KMS-11 (cell line): ENCODE results near the gene FHAD1.
"Not testable (repeated sequence)": the region's sequence is repeated elsewhere in the genome, so short reads cannot be mapped to it uniquely, and the experiment has no call there.

Experiments used
- H2AFZ ChIP-seq: fragments of 200-600 bp; sonication (generic); 2 replicates; pipeline ENCODE4 v1.6.1; 2016; ENCODE audit warnings: antibody characterized with exemption, mixed run types, low read depth
- H3K27ac ChIP-seq: fragments of 200-600 bp; sonication (generic); 2 replicates; pipeline ENCODE4 v1.6.1; 2016; ENCODE audit warnings: mild to moderate bottlenecking, mixed run types
- H3K27me3 ChIP-seq: fragments of 200-600 bp; sonication (generic); 2 replicates; pipeline ENCODE4 v1.6.1; 2017; ENCODE audit warnings: mild to moderate bottlenecking, low read depth, mixed run types, moderate library complexity; ENCODE audit not compliant: insufficient read depth
- H3K36me3 ChIP-seq: fragments of 200-600 bp; sonication (generic); 2 replicates; pipeline ENCODE4 v1.6.1; 2017; ENCODE audit warnings: mild to moderate bottlenecking, mixed run types; ENCODE audit not compliant: insufficient read depth
- H3K4me1 ChIP-seq: fragments of 200-600 bp; sonication (generic); 2 replicates; pipeline ENCODE4 v1.6.1; 2016; ENCODE audit warnings: mild to moderate bottlenecking, low read depth, mixed run types; ENCODE audit not compliant: poor library complexity, severe bottlenecking
- H3K4me2 ChIP-seq: fragments of 200-600 bp; sonication (generic); 2 replicates; pipeline ENCODE4 v1.7.0; 2016; ENCODE audit warnings: mild to moderate bottlenecking, mixed run types
- H3K4me3 ChIP-seq: fragments of 200-600 bp; sonication (generic); IDR thresholded peaks from 2 replicates; pipeline ENCODE4 v1.6.1; 2017; ENCODE audit warnings: low read depth, low read length, mixed read lengths; ENCODE audit not compliant: insufficient read depth
- H3K79me2 ChIP-seq: fragments of 200-600 bp; sonication (generic); 2 replicates; pipeline ENCODE4 v1.6.1; 2016; ENCODE audit warnings: low read depth, mixed run types; ENCODE audit not compliant: insufficient read depth
- H3K9ac ChIP-seq: fragments of 200-600 bp; sonication (generic); 2 replicates; pipeline ENCODE4 v1.6.1; 2016; ENCODE audit warnings: mild to moderate bottlenecking, mixed run types
- H4K20me1 ChIP-seq: fragments of 200-600 bp; sonication (generic); 2 replicates; pipeline ENCODE4 v1.6.1; 2016; ENCODE audit warnings: mild to moderate bottlenecking, mixed run types; ENCODE audit not compliant: insufficient read depth
- CTCF ChIP-seq: fragments of 200-600 bp; sonication (generic); conservative IDR thresholded peaks from 2 replicates; pipeline ENCODE4 v1.6.1; 2017; ENCODE audit warnings: low read depth, mild to moderate bottlenecking, antibody characterized with exemption, low read length, moderate library complexity, mixed read lengths

Gene FHAD1

GRCh38 chr1:15384301-15384901, 137.4 kb downstream of the FHAD1 start:
- Histone ChIP-seq H3K27me3 (peaks cover 4% of the 10 kb centered on the region; the same call in 1 of the 2 replicates), H4K20me1 (no peaks in the 10 kb centered on the region), H3K27ac (no peak overlapping the region), H3K4me3 (no peak overlapping the region), H3K9ac (no peak overlapping the region), H3K4me2 (no peak overlapping the region), H3K79me2 (no peaks in the 10 kb centered on the region), H2AFZ (peak overlapping the region; percentile 14; the same call in 1 of the 2 replicates), H3K36me3 (no peaks in the 10 kb centered on the region), H3K4me1 (no peaks in the 10 kb centered on the region)
- no peak for TF ChIP-seq CTCF

- H3K79me2 ChIP-seq: no peaks in the 10 kb centered on the region
- no peaks in the 10 kb centered on the region for H4K20me1 ChIP-seq
- H3K4me1 ChIP-seq: no peaks in the 10 kb centered on the region
- peaks cover 4% of the 10 kb centered on the region; the same call in 1 of the 2 replicates for H3K27me3 ChIP-seq
- H3K36me3 ChIP-seq: no peaks in the 10 kb centered on the region
- no peak overlapping the region for H3K4me2 ChIP-seq
- H3K27ac ChIP-seq: no peak overlapping the region
- H3K4me3 ChIP-seq: no peak overlapping the region
- no peak overlapping the region for H2AFZ ChIP-seq
- no peak for TF ChIP-seq CTCF
- H3K9ac ChIP-seq: no peak overlapping the region
Observed at GRCh38 chr1:15385420-15385819, 138.4 kb downstream of the FHAD1 start.

- Histone ChIP-seq H3K4me1 (no peaks in the 10 kb centered on the region), H3K9ac (no peak overlapping the region), H2AFZ (no peak overlapping the region), H4K20me1 (no peaks in the 10 kb centered on the region), H3K27me3 (peaks cover 3% of the 10 kb centered on the region; the same call in 1 of the 2 replicates), H3K27ac (no peak overlapping the region), H3K4me2 (no peak overlapping the region), H3K79me2 (no peaks in the 10 kb centered on the region), H3K4me3 (no peak overlapping the region), H3K36me3 (no peaks in the 10 kb centered on the region)
- no peak for TF ChIP-seq CTCF
Observed at GRCh38 chr1:15386164-15386749, 139.2 kb downstream of the FHAD1 start.

- no peaks in the 10 kb centered on the region for H4K20me1 ChIP-seq
- no peaks in the 10 kb centered on the region for H3K79me2 ChIP-seq
- no peak overlapping the region for H3K27ac ChIP-seq
- no peak overlapping the region for H3K9ac ChIP-seq
- H3K36me3 ChIP-seq: no peaks in the 10 kb centered on the region
- peaks cover 2% of the 10 kb centered on the region; the same call in 1 of the 2 replicates for H3K27me3 ChIP-seq
- H3K4me3 ChIP-seq: no peak overlapping the region
- H3K4me2 ChIP-seq: no peak overlapping the region
- TF ChIP-seq CTCF: no peak
- H2AFZ ChIP-seq: no peak overlapping the region
- H3K4me1 ChIP-seq: no peaks in the 10 kb centered on the region
Observed at GRCh38 chr1:15388201-15388880, 141.3 kb downstream of the FHAD1 start.

- H4K20me1 ChIP-seq, H2AFZ ChIP-seq, H3K4me3 ChIP-seq, H3K4me2 ChIP-seq, H3K79me2 ChIP-seq, H3K36me3 ChIP-seq, H3K4me1 ChIP-seq, H3K27me3 ChIP-seq, H3K9ac ChIP-seq, H3K27ac ChIP-seq: not testable (repeated sequence)
Observed at GRCh38 chr1:15389828-15390227, 142.8 kb downstream of the FHAD1 start.
